ENCODE data around the gene NOPCHAP1.

DNA sequence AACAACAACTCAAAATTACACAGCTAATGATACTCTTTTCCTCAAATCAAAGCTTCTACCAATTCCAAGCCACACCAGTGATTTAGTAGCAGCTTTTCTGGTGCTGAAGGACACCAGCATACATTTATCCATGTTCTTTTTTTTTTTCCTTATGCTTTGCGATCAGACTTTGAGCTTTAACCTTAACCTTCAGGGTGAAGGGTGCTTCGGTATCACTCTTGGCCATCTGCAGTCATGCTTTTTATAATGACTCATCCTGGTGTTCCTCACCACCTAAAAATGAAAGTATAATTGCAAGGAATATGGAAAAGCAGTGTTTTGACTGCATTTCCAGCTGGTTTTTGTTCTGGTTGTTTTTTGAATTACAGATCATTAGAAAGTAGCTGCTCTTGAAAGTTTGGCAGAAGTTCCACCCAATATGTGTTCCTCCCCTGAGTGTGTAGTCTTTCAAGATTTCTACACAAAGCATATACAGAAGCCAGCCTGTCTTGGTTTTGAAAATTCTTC lies 26.7 kb upstream of the NOPCHAP1 start:
- no peak for TF ChIP-seq ZNF274 (IDR thresholded peaks at IDR 0.05; ENCODE audit: low read depth, low read length)
- TF ChIP-seq SUZ12 (IDR thresholded peaks at IDR 0.05; ENCODE audit: extremely low read depth, insufficient read depth, insufficient read length), result no peak

Measured in NT2/D1 (cell line).